Inflammatory macrophage treated with lipopolysaccharide for 4 hours (primary cell): ENCODE results near the gene IL36RN.
A peak's percentile ranks its signal among the peaks of the same experiment; 100 is the strongest.
"Not testable (repeated sequence)": the region's sequence is repeated elsewhere in the genome, so short reads cannot be mapped to it uniquely, and the experiment has no call there.

Experiments used
- DNase-seq: peaks from one replicate; pipeline ENCODE4 v3.0.0-alpha.2; 2020

The IL36RN gene

DNA sequence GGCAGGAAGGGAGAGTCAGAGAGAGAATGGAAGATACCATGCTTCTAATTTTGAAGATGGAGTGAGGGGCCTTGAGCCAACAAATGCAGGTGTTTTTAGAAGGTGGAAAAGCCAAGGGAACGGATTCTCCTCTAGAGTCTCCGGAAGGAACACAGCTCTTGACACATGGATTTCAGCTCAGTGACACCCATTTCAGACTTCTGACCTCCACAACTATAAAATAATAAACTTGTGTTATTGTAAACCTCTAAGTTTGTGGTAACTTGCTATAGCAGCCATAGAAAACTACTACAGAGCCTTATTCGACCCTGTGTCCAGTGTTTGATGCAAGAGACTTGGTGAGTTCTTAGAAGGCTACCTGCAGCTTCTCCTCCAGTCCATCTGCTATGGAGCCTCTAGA, 16.6 kb downstream of the IL36RN start:
- no peak for DNase-seq

DNA sequence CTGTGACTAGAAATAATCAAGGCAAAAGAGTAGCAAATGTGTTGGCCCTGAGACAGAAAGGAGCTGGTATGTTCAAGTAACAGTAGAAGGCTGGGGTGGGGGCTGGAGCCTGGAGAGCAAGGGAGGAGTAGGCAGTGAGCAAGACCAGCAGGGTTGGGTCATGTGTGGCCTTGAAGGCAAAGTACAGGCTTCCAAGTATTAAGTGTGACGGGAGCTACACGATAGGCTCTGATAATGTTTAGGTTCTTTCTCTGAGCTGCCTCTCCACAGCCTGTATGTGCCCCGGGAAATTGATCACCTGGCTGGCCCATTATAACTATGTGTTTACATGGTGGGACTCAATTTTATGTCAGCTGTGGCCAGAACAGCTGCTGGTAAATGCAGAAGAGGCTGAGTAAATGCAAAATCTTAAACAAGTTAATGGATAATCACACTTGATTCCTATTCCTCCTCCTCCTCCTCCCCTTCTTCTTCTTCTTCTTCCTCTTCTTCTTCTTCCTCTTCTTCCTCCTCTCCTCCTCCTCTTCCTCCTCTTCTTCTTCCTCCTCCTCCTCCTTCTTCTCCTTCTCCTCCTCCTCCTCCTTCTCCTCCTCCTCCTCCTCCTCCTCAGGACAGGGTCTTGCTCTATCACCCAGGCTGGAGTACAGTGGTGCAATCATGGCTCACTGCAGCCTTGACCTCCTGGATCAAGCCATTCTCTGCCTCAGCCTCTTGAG, 18.1 kb downstream of the IL36RN start:
- no peak for DNase-seq

- DNase-seq, result no peak
Observed at GRCh38 chr2:113077921-113078320, 18.9 kb downstream of the IL36RN start.

GRCh38 chr2:113078350-113078839, 19.4 kb downstream of the IL36RN start:
- peak; percentile 95 for DNase-seq

DNA sequence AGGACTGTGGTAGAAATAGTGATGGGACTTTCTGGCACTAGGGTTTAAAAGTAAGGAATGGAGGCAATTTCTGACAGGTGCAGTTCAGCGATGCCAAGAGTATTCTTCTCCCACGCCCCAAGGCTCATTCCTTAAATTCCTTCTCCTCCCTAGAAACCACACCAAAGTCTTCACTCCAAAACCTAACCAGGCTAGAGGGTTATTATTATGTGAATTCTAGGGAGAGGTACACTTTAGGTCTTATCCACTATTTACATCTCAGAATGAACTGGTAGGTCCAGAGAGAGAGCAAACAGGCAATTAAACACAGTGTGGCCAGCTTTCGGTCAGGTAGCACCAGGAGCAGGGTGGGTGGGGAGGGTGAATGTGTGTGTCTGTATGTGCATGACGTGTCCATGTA, 20.1 kb downstream of the IL36RN start:
- DNase-seq, result no peak

DNA sequence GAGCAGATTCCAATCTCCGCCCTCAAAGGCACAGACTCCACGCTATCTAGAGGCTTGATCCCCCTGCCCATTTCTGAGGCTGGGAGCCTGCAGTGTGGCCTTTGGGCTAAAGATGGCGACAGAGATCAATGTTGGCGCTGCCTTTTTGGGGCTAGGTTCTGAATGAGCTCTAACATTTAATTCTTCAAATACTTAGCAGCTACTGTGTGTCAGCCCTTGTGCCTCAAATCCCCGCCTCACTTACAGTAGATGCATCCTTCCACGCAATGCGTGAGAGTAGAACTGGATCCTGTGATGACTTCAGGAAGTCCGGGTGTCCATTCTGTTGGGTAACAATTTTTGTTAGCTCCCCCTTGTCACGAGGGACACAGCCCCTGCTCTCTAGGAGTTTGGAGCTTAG, 21.1 kb downstream of the IL36RN start:
- peak; percentile 72 for DNase-seq

- peak; percentile 75 for DNase-seq
Observed at GRCh38 chr2:113081488-113082210, 22.7 kb downstream of the IL36RN start.

GRCh38 chr2:113083296-113083695, 24.3 kb downstream of the IL36RN start:
- peak; percentile 99 for DNase-seq

DNA sequence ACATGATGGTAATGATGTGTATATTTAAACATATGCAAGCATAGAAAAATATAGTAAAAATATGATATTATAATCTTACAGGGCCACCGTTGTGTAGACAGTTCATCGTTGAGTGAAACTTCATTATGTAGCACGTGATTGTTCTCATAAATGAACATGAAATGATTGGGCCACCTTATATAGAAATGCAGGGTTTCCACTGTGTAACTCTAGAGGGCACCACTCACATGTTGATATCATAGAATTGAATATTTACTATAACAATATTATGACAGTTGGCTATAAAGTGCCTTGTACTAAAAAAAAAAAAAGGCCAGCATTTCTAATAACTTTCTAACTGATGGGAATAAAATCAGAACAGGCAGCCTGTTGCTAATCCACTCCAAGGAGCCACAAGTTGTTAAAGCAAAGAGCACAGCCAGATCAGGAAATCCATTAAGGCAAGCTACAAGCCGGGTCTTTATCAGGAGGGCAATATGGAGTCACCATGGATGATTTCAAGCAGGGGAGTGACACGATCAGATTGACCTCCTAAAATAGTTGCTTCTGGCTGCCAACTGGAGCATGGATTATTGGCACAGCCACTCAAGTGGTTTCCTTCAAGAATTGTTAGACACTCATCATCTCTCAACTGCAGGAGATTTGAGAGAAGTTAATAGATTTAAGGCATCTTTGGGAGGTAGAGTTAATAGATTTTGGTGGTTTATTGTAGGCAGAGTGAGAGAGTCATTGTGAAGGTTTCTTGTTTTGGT, 25.4 kb downstream of the IL36RN start:
- DNase-seq, result peak; percentile 84

GRCh38 chr2:113085542-113085941, 26.5 kb downstream of the IL36RN start:
- no peak for DNase-seq

- DNase-seq, result peak; percentile 84
Observed at GRCh38 chr2:113088213-113088992, 29.4 kb downstream of the IL36RN start.

DNA sequence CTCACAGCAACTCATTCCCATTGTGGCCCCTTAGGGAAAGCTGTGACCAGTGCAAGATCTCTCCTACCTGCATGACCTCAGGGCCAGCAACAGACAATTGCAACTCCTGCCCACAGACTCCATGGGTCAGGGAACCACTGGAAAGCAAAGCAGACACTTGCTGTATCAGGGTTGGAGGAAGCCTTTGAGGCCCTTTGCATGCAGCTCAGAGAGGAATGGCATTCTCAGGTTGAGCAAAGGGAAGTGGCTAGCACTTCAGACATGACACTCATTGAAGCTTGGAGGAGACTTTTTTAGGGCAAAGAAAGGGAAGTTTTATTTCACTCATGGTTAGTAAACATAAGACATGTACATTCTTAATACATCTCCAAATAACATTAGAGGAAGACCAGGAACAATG, 30.9 kb downstream of the IL36RN start:
- DNase-seq, result peak; percentile 64

DNA sequence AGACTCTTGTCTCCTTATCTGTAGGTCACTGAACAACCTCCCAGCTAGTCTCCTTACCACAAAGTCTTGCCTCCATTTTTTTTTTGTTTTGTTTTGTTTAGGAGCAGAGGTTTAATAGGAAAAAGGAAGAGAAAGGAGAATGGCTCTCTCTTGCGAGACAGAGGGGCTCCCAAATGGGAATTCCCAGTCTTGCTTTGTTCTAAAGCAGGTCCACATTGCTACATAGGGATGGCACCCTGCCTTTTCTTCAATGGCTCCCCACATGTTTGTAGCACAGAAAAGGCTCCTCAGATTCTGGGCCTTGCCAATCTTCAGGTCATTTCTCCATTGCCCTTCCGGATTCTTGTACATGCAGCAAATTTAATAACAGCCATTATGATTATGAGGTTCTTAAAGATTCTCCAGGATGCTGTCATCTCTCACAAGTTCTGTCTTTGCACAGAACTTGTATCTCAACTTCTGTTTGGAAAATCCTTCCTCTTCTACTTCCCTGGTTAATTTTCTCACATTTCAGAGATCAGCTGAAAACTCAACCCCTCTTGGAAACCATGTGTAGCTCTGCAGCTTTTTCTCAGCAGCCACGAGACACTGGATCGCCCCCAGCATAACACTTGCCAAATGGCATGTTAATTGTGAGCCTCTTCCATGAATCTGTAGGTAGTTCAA, 32.4 kb downstream of the IL36RN start:
- DNase-seq, result peak; percentile 76

DNA sequence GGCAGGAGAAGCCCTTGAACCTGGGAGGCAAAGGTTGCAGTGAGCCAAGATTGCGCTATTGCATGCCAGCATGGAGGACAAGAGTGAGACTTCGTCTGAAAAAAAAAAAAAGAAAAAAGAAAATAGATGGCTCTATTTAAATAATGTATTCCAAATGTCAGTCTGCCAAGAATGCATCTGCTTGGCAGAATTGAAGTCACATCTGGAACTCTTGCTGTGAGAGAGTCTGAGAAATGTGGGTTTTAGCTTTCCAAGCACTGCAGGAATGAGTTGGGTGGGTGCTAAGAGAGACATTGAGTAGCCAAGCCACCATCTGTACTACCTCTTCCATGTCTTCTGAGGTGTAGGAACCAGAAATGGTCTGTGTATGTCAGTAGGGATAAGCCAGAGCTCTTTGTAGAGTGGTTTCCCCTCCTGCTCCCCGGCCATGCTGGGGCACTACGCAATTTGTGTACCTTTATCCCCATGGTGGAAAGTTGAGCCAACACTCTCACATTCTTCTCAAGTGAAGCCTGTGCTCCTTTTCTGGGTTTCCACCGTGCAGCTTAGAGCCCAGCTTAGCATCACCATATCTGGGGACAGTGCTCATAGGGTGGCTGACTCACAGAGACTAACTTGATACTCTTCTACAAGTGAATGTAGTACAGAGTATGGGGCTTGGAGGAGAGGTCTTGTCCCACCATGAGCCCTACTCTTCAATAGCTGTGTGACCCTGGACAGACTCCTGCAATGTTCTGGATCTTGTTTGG, 34.0 kb downstream of the IL36RN start:
- no peak for DNase-seq

GRCh38 chr2:113093613-113093977, 34.6 kb downstream of the IL36RN start:
- DNase-seq, result peak; percentile 81

GRCh38 chr2:113096306-113096705, 37.3 kb downstream of the IL36RN start:
- not testable (repeated sequence) for DNase-seq

- DNase-seq, result peak; percentile 84
Observed at GRCh38 chr2:113096842-113097618, 38.0 kb downstream of the IL36RN start.

- DNase-seq, result peak; percentile 89
Observed at GRCh38 chr2:113098041-113098440, 39.0 kb downstream of the IL36RN start.

DNA sequence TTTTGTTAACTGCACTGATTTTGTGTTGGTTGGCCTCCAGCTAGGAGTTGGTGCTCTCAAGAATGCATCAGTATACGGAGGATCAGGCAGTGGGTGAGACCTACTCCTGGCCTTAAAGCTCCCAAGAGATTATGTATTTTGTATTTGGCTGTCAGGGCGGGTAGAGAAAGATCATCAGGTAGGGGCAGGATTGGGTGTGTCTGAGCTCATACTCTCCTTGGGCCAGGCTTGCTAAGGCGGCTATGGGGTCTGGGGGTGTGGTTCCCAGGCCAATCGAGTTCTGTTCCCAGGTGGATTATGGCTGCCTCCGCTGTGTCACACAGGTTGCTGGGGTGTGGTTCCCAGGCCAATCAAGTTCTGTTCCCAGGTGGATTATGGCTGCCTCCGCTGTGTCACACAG, 39.5 kb downstream of the IL36RN start:
- no peak for DNase-seq

- DNase-seq, result no peak
Observed at GRCh38 chr2:113102133-113102532, 43.1 kb downstream of the IL36RN start.

DNA sequence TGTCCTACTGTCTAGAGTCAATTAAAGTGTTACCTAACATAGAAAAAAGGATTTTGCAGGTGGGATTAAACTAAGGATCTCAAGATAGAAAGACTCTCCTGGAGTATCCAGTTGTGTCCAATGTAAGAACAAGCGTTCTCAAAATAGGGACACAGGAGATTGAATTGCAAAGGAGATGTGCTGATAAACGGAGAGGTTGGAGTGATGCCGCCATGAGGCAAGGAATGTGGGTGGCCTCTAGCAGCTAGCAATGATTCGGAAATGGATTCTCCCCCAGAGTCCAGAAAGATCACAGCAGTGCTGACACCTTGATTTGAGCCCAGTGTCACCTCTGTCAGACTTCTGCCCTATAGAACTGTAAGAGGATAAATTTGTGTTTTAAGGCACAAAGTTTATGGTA, 44.3 kb downstream of the IL36RN start:
- no peak for DNase-seq
